GM18520 (cell line): ENCODE results near the gene POU2AF1.

Source experiments
- ATAC-seq: cut with Tn5 transposase; IDR thresholded peaks from one replicate; pipeline ENCODE4 v1.9.1; 2021; ENCODE audit not compliant: unreplicated experiment

The POU2AF1 gene

DNA sequence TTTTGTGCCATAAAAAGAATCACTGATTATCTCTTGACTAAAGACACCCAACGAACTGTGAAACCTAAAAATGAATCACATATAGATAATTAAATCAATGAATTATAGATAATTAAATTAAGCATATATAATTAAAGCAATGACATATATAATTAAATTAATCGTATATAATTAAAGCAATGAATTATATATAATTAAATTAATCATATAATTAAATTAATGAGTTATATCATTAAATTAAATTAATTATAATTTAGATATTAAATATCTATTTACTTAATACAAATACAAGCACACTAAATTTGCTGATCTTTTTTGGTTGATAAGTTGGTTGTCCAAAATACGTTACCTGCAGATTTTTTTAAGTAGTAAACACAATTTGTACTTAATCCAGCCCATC, 30.9 kb downstream of the POU2AF1 start:
- ATAC-seq = no peak

DNA sequence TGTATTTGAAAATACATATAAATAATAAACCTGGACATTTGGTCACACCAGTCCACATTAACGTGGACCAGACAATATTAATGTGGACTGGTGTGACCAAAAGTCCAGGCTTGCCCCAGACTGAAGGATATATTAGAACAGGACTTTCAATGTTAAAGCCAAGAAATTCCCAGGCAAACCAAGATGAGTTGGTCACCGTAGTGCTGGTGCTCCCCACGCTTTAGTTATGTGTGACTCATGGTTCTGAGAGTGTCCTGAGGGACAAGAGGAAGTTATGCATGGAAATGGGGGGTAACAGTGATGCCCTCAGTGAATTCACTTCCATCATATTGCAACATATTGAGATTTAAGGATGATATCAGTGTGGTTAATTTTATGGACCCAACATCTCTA, 31.4 kb downstream of the POU2AF1 start:
- no peak for ATAC-seq

DNA sequence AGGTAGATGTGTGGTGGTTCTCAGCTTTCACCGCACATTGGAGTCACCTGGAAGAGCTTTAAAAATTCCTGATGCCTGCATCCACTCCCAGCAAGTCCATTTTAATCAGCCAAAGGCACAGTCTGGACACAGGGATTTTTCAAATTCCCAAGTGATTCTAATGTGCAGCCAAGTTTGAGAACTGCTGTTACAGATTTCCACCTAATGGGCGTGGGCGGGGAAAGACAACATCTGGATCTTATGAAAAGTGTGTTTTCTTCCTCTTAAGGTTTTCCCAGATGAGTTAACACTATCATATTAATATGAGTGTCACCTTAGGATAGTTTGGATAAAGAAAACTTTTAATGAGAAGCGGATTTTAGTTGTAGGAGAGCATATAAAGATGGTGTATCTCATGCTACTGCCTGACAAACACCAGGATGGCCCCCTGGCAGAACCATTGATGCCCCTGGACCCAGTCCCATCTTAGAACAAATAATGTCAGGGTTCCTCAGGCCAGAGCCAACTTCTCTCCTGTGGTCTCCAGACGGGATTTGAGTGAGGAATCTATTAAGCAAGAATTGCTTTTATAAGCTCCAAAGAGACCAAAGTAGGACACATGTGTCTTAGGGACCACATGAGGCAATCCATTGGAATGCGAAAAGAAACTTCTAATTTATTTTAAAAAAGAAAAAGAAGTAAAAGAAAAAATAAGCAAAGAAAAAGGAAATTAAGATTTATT, 31.9 kb downstream of the POU2AF1 start:
- ATAC-seq = no peak

GRCh38 chr11:111344032-111344431, 35.0 kb downstream of the POU2AF1 start:
- no peak for ATAC-seq

- ATAC-seq = no peak
These were observed 36.7 kb downstream of the POU2AF1 start for GRCh38 chr11:111342329-111342728.

DNA sequence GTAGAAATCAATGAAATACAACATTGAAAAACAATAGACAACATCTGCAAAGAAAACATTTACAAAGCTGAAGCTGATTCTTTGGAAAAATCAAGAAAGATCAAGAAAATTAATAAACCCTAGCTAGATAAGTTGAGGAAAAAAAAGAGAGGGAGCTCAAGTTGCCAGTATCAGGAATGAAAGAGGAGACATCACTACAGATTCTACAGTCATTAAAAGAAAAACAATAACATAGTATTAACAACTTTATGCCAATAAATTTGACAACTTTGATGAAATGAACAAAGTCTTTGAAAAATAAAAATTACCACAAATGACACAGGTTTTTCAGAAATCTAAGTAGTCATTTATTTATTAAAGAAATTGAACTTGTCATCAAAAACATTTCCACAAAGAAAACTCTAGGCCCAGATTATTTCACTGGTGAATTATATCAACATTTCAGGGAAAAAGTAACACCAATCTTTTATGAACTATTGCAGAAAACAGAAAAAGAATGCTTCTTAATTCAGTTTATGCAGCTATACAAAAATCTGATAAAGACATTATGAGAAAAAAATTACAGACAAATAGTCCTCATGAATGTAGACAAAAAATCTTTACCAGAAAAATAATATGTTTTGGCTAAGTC, 39.2 kb downstream of the POU2AF1 start:
- no peak for ATAC-seq

DNA sequence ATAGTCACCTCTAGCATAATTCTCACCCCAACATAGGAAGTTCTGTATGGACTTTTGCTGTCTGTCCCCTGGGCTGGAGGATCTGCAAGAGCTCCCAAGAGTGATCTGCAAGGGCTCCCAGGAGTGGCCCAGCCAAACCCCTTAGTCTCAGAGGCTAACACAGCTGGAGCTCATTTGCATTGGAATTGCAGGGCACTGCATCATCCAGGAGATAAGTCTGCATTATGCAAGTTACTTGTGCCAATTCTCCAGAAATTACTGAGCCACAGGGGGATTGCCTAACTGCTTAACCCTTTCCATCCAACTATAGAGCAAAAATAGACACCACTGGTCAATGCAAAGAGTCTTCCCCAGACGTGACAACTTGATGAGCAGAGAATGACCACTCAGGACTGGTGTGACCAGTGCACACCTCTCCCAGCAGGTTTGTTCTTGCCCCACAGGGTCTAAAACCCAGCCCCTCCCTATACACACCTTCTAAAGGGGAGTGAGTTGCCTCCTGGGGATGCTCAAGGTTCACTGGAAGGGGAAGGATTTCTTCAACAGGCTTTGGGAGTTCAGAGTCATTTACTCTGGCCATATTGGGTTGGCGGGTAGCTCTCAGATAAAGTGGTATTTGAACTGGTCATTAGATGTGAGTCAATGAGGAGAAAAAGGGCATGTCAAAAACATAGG, 42.4 kb downstream of the POU2AF1 start:
- no peak for ATAC-seq

DNA sequence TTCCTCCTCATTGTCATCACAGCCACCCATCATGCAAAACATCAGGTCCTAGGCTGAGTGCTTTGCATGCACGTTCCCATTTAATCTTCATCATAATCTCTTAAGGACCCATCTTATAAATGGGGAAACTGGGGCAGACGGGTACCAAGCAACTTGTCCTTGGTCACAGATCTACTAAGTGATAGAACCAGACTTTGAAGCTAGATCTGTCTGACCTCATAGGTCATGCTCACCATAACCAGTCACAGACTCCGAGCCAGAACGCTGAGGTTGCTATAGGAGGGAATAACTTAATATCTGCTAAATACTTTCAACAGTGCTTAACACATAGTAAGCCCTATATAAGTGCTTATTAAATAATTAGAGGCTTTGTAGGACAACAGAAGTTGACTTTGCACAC, 43.0 kb downstream of the POU2AF1 start:
- no peak for ATAC-seq

- no peak for ATAC-seq
These were observed 43.5 kb downstream of the POU2AF1 start for GRCh38 chr11:111335549-111335948.

- no peak for ATAC-seq
These were observed 44.3 kb downstream of the POU2AF1 start for GRCh38 chr11:111334532-111335502.

DNA sequence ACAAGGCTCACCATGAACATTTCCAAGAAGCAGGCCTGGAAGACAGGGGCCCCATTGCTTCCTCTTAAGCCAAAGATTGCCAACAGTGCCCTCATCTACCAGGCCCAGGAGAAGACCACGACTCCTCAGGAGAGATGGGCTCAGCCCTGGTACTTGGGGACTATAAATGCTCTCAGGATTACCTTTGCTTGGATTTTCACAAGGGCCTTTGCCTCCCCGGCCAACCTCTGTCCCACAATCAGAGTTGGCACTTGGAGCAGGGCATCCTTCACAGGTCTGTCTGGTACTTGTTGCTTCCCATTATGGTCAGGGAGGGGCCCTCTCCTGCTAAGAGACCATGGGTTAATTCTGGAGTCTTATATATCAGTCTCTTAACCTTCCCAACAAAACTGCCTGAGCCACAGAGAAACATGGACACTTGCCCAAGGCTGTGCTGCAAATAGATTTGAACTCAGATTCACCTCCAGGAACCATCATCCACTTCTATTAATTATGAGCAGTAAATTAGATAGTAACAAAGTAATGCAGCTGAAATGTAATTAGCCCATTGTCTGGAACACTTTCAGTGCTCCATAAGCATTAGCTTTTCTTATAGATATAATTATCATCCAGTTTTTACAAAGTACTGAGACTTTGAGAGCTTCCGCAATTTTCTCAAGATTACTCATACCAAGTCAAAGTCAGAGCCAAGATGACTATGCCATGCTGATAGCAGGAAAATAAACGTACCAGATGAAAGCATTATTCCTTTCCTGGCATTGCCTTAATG, 47.2 kb downstream of the POU2AF1 start:
- no peak for ATAC-seq

DNA sequence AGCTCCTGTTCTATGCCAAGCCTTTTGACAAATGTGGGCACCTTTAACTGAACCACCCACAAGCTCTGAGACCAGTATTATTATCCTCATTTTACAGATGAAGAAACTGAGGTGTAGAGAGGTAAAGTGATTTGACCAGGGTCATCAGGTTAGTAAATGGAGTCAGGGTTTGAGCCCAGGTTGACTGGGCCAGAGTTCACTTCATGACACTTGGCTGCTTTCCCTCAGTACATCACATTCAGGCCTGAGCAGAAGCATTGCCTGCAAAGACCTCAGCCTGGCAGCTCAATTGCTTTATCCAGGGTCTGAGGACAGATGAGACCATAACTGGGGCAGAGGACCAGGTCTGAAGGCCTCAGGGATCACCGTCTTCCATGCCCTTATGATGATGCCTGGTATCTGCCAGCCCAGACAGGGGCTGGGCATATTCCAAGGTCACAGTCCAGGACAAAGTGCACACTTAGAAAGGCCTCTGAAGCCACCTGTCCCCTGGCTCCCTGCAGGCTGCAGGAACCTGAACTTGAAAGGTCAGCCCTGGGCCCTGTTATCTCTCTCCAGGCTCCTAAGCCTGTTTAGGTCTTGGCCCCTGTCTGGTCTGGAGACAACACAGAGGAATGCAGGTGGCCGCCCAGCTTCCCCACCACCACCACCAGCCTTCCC, 48.7 kb downstream of the POU2AF1 start:
- no peak for ATAC-seq

- no peak for ATAC-seq
These were observed 49.5 kb downstream of the POU2AF1 start for GRCh38 chr11:111329306-111330204.

- no peak for ATAC-seq
These were observed 51.0 kb downstream of the POU2AF1 start for GRCh38 chr11:111327908-111328624.

DNA sequence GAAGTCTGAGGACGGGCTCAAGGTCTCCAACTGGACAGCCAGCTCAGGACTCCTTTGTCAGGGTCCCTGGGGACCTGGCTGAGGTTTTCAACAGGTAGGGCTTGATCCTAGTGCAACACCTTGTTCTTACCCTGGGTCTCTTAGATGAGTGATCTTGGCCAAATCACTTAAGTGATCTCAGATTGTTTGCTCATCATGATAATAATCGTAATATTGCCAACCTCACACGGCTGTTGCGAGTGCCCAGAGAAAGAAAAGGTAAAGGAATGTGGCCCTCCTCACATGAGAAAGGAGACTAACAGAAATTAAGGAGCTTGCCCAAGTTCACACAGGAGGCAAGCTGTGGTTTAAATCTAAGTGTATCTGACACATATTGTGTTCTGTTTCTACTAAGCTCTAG, 52.3 kb downstream of the POU2AF1 start:
- no peak for ATAC-seq

DNA sequence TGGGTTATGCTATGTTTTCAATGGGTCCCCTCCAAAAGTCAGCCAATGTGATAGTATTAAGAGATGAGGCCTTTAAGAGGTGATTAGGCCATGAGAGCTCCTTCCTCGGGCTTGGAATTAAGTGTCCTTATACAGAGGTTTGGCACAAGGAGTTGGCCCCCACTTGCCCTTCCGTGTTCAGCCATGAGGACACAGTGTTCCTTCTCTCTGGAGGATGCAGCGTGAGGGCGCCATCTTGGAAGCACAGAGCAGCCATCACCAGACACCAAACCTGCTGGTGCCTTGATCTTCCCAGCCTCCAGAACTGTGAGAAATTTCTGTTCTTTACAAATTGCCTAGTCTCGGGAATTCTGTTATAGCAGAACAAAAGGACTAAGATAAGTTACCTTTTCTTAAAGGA, 53.8 kb downstream of the POU2AF1 start:
- ATAC-seq = no peak

- ATAC-seq = no peak
These were observed 54.8 kb downstream of the POU2AF1 start for GRCh38 chr11:111324277-111324720.

GRCh38 chr11:111322534-111322933, 56.5 kb downstream of the POU2AF1 start:
- no peak for ATAC-seq
